UCSD-AML1 (cell line): Measurements from ENCODE around the gene MRPL53.
"Not testable (repeated sequence)": the region's sequence is repeated elsewhere in the genome, so short reads cannot be mapped to it uniquely, and the experiment has no call there.

Experiments used
- DNase-seq: peaks from one replicate; lab custom pipeline; 2025; ENCODE audit not compliant: unreplicated experiment; lab: John Stamatoyannopoulos, UW

Gene MRPL53

GRCh38 chr2:74454654-74455511 lies 17.6 kb downstream of the MRPL53 start, which contains the start of gene INO80B:
TSS of gene INO80B (plus strand) at chr2:74455087. CDS start at chr2:74455117, 30 bp downstream.
- peak; percentile 96 for DNase-seq

- no peak for DNase-seq
These were observed 21.8 kb downstream of the MRPL53 start for GRCh38 chr2:74450570-74451190.

GRCh38 chr2:74448771-74449170 lies 23.7 kb downstream of the MRPL53 start:
- no peak for DNase-seq

DNA sequence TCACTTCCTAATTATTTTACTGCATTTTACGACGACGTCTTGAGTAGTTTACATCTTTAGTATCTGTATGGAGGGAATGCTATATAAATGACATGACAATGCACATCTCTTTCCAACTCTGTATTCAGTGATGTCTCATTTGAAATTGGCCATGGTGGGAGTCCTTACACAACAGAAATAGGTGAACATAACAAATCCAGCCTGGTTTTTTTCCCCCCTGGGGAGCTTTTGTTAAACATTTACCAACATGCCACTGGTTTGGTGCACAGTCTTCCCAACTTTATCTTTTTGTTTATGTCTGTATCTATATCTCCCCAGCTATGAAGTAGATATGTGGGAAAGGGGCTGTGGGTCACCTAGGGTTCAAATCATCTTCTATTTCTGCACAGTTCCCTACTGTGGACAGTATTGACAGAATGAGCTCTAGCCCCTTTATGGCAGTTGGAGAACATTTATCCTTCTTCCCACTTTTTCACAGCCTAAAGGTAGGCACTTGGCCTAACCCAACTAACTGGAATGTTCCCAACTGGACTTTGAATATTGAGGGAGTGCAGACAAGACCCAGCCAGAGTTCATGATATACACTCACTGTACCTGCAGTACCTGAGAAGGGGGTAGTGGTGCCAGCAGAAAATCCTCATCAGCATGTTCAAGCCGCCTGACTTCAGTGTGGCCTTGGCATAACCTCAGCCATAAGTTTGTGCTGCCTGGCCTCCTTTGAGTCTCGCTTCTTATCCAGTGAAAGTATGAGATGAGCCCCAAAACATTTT lies 25.1 kb downstream of the MRPL53 start:
- DNase-seq = no peak

- no peak for DNase-seq
These were observed 27.8 kb downstream of the MRPL53 start for GRCh38 chr2:74444498-74445318.

DNA sequence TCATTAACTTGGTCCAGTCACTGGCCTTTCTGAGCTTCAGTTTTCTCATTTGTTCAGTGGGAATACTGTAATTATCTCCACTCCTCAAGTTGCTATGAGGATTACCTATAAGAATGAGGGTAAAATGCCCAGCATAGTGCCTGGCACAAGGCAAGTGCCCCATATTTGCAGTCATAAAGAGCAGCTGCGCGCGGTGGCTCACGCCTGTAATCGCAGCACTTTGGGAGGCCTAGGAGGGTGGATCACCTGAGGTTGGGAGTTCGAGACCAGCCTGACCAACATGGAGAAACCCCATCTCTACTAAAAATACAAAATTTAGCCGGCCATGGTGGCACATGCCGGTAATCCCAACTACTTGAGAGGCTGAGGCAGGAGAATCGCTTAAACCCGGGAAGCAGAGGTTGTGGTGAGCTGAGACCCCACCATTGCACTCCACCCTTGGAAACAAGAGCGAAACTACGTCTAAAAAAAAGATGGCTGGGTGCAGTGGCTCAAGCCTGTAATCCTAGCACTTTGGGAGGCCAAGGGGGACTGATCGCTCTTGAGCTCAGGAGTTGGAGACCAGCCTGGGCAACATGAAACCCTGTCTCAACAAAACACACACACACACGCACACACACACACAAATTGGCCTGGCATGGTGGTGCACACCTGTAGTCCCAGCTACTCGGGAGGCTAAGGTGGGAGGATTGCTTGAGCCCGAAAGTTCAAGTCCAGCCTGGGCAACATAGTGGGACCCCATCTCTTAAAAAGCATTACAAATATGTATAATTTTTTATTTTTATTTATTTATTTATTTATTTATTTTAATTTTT lies 29.8 kb downstream of the MRPL53 start:
- DNase-seq = not testable (repeated sequence)

GRCh38 chr2:74441690-74442482 lies 30.6 kb downstream of the MRPL53 start, which contains the start of gene RTKN:
TSS of gene RTKN (minus strand) at chr2:74441937. CDS start at chr2:74441816, 121 bp downstream.
- no peak for DNase-seq

- DNase-seq = no peak
These were observed 31.2 kb downstream of the MRPL53 start for GRCh38 chr2:74441170-74441689.

GRCh38 chr2:74440378-74441169 lies 31.9 kb downstream of the MRPL53 start:
- peak; percentile 91 for DNase-seq

- DNase-seq = no peak
These were observed 32.6 kb downstream of the MRPL53 start for GRCh38 chr2:74439803-74440377.

DNA sequence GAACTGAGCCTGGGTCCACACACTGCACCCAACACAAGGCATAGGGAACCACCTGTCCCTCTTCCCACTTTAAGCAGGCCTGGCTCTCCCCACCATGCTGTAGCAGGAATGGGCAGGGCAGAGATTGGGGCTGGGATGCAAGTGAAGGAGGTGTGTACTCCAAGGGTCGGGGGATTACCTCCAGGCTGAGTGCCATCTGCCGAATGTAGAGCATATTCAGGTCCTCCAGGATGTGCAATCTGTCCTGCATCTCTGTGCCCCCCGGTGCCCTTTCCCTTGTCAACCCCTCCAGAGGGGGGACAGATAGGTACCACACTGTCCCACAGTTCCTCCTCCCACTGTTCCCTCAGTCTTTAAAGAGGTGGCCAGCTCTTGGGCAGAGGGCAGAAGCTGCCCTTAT lies 33.1 kb downstream of the MRPL53 start:
- no peak for DNase-seq

GRCh38 chr2:74438248-74438647 lies 34.2 kb downstream of the MRPL53 start:
- DNase-seq = no peak

DNA sequence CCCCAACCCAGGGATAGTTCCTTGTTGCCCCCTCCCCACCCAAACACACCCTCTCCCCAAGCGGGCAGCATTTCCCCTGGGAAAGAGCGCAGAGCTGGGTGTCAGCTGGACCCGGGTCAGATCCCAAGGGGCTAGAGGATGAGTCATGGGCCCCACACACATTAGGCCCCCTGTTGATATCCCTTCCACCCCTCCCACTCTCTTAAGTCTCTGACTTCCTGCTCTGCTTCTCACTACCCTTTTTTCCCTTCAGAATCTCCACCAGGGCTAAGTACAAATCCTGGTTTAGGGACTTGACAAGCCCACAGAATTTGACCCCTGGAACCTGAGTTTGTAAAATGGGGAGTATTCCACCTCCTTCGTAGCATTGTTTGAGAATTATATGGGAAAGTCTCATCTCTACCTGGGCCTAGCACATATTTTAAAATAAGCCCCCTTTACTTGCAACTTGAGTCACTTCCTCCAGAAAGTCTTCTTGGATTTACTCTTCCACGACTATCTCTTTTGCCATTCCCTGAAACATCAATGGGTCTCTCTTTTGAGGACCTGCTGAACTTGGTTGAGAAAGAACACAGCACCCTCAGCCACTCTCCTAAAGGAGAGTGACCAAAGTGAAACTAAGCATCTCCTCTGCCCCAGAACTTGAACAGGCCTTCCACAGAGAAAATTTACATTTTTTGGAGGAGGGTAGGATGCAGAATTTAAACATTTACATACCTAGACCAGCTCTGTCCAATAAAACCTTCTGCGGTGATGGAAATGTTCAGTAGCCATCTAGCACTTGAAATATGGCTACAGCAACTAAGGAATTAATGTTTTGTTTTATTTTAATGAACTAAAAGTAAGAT lies 35.4 kb downstream of the MRPL53 start:
- DNase-seq = no peak

DNA sequence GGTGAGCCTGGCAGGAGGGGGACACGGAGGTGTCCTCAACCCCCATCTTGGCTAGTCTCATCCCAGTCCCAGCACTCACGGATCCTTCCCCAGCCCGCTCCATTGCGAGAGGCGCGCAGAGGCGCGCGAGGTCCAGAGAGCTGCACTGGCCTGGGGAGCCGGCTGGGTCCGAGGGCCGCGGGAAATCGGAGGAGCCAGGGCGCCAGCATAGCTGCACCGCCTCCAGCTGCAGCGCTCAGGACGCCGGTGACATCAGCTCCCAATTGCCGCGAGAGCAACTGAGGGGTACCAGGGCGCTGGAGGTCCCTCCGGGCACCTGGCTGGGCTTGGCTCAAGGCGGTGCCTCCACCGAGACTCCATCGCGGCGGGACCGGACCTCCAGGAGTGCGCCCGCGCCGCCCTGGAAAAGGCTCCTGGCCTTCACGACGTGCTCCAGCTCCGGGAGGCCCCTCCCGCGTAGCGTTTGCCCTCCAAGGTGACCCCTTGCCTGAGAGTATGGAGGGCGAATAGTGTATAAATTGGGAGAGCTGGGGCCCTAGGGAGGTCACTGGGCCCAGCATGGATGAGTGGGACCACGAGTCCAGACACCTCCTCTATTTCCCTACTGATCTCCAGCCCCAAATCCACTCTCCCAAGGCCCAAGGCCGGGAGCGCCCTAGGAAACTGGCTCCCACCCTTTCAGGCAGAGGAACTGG lies 36.2 kb downstream of the MRPL53 start:
- no peak for DNase-seq

GRCh38 chr2:74430502-74430901 lies 42.0 kb downstream of the MRPL53 start:
- no peak for DNase-seq
